CD4-positive, CD25-positive, alpha-beta regulatory T cell (primary cell): ENCODE data around the gene HYOU1. TPM values are rescaled to one million over a fixed set of nuclear protein-coding genes. Genes with fewer than 3 reads are reported as not detected.
"Not testable (repeated sequence)": the region's sequence is repeated elsewhere in the genome, so short reads cannot be mapped to it uniquely, and the experiment has no call there.

Experiments
- ATAC-seq, 2 donors: fragments of 150-1000 bp; cut with Tn5 transposase; one replicate each; pipeline ENCODE4 v1.10.0; 2021; ENCODE audit warnings: low read depth in 2 of 2, moderate number of reproducible peaks in 2 of 2, moderate library complexity in 1 of 2
- DNase-seq, 3 donors: peaks; one replicate each; pipeline versions ENCODE4 v3.0.0 to v3.0.0-alpha.2; 2012 to 2022; ENCODE audit warnings: mixed read lengths in 1 of 3
- H3K27ac ChIP-seq: one replicate; pipeline ENCODE4 v1.7.0; 2013; ENCODE audit warnings: mild to moderate bottlenecking, low read length; ENCODE audit not compliant: insufficient read depth, poor library complexity, severe bottlenecking
- H3K27me3 ChIP-seq: one replicate; pipeline ENCODE4 v1.7.0; 2013; ENCODE audit warnings: low read length; ENCODE audit not compliant: control insufficient read depth, insufficient read depth
- H3K36me3 ChIP-seq: one replicate; pipeline ENCODE4 v1.7.0; 2013; ENCODE audit warnings: mild to moderate bottlenecking, low read length, moderate library complexity; ENCODE audit not compliant: control insufficient read depth, insufficient read depth
- H3K4me1 ChIP-seq: 2 replicates; pipeline ENCODE4 v1.7.0; 2013; ENCODE audit warnings: mild to moderate bottlenecking, low read length; ENCODE audit not compliant: insufficient read depth, control insufficient read depth, poor library complexity, severe bottlenecking
- H3K4me3 ChIP-seq: one replicate; pipeline ENCODE4 v1.7.0; 2013; ENCODE audit warnings: low read depth, mild to moderate bottlenecking, low read length, moderate library complexity
- H3K9me3 ChIP-seq, 2 experiments: 1 replicate in 1 of 2; 2 replicates in 1 of 2; pipeline ENCODE4 v1.7.0; 2013; ENCODE audit warnings: low read length in 2 of 2, mild to moderate bottlenecking in 1 of 2, moderate library complexity in 1 of 2; ENCODE audit not compliant: control insufficient read depth in 2 of 2
- H3K27ac Mint-ChIP-seq, 3 donors: one replicate each; pipeline ENCODE4 v1.8.0; 2020 to 2022; ENCODE audit warnings: mild to moderate bottlenecking in 3 of 3, mixed read lengths in 3 of 3, moderate library complexity in 2 of 3
- H3K27me3 Mint-ChIP-seq: one replicate; pipeline ENCODE4 v1.8.0; 2022; ENCODE audit warnings: mild to moderate bottlenecking, mixed read lengths
- H3K36me3 Mint-ChIP-seq: one replicate; pipeline ENCODE4 v1.8.0; 2020; ENCODE audit warnings: mixed read lengths
- H3K4me1 Mint-ChIP-seq, 4 donors: one replicate each; pipeline ENCODE4 v1.8.0; 2020 to 2022; ENCODE audit warnings: mixed read lengths in 4 of 4, mild to moderate bottlenecking in 1 of 4
- H3K4me3 Mint-ChIP-seq, 4 donors: one replicate each; pipeline ENCODE4 v1.8.0; 2020 to 2022; ENCODE audit warnings: mild to moderate bottlenecking in 4 of 4, mixed read lengths in 4 of 4, moderate library complexity in 3 of 4
- H3K9me3 Mint-ChIP-seq, 7 donors: one replicate each; pipeline ENCODE4 v1.8.0; 2020 to 2022; ENCODE audit warnings: mixed read lengths in 7 of 7, mild to moderate bottlenecking in 3 of 7, moderate library complexity in 2 of 7
- polyA plus RNA-seq, 4 donors: library from polyadenylated mRNA; unstranded; fragments of 300-500 nt; fragmentation: Illumina TruSeq; gene quantifications; one replicate each; pipeline ENCODE4 v1.2.3, GENCODE V29; 2021
- total RNA-seq: library from RNA; stranded (reverse); gene quantifications from one replicate; pipeline ENCODE4 v1.2.3, GENCODE V29; 2022

Gene HYOU1
- total and polyA plus RNA-seq, 5 donors from 2014 or later: 13.4 to 108 (median 14.8) TPM

GRCh38 chr11:119023741-119024140 is 33.3 kb downstream of the HYOU1 start:
- Mint-ChIP-seq H3K4me3 (peak overlapping the region in 2 of 4 donors; percentile 12 to 53), H3K27me3 (no peaks in the 10 kb centered on the region), H3K36me3 (peaks cover 37% of the 10 kb centered on the region), H3K4me1 (peaks cover 20 to 59% (median 31%) of the 10 kb centered on the region in 4 donors), H3K9me3 (no peaks in the 10 kb centered on the region), H3K27ac (no peak overlapping the region)
- ATAC-seq: no peak
- H3K9me3 ChIP-seq: no peaks in the 10 kb centered on the region
- H3K27ac ChIP-seq: no peak overlapping the region
- no peaks in the 10 kb centered on the region for H3K27me3 ChIP-seq
- peaks cover 52% of the 10 kb centered on the region for H3K36me3 ChIP-seq
- no peak overlapping the region for H3K4me3 ChIP-seq
- no peak for DNase-seq
- peaks cover 26% of the 10 kb centered on the region for H3K4me1 ChIP-seq

GRCh38 chr11:119021631-119022030 is 35.4 kb downstream of the HYOU1 start:
- Histone ChIP-seq H3K9me3 (no peaks in the 10 kb centered on the region), H3K4me1 (peaks cover 38% of the 10 kb centered on the region), H3K27ac (no peak overlapping the region), H3K27me3 (no peaks in the 10 kb centered on the region), H3K4me3 (peak overlapping the region; percentile 26), H3K36me3 (peaks cover 53% of the 10 kb centered on the region)
- DNase-seq (no peak), ATAC-seq (no peak)
- Mint-ChIP-seq H3K4me3 (peak overlapping the region; percentile 27 to 100 (median 44)), H3K27me3 (peaks cover 4% of the 10 kb centered on the region), H3K27ac (peak overlapping the region in 2 of 3 donors; percentile 56 to 65), H3K4me1 (peaks cover 20 to 76% (median 43%) of the 10 kb centered on the region in 4 donors), H3K9me3 (peaks cover 0 to 1% (median 0%) of the 10 kb centered on the region in 7 donors), H3K36me3 (peaks cover 40% of the 10 kb centered on the region)

- H3K9me3 ChIP-seq: no peaks in the 10 kb centered on the region
- Mint-ChIP-seq H3K36me3 (peaks cover 41% of the 10 kb centered on the region), H3K27me3 (peaks cover 4% of the 10 kb centered on the region), H3K4me1 (peaks cover 20 to 87% (median 44%) of the 10 kb centered on the region in 4 donors), H3K9me3 (peaks cover 0 to 1% (median 0%) of the 10 kb centered on the region in 7 donors), H3K4me3 (peak overlapping the region; percentile 98 to 100 (median 100)), H3K27ac (peak overlapping the region; percentile 99 to 100 (median 100))
- DNase-seq (no peak), ATAC-seq (no peak)
- peak overlapping the region; percentile 94 for H3K27ac ChIP-seq
- H3K4me1 ChIP-seq: peaks cover 48% of the 10 kb centered on the region
- peak overlapping the region; percentile 75 for H3K4me3 ChIP-seq
- peaks cover 60% of the 10 kb centered on the region for H3K36me3 ChIP-seq
- no peaks in the 10 kb centered on the region for H3K27me3 ChIP-seq
Observed at GRCh38 chr11:119019996-119020395, 37.0 kb downstream of the HYOU1 start.

- H3K9me3 Mint-ChIP-seq: peaks cover 0 to 1% (median 0%) of the 10 kb centered on the region in 7 donors
- Histone ChIP-seq H3K36me3 (peaks cover 57% of the 10 kb centered on the region), H3K27ac (peak within 1 kb of the TSS; percentile 94), H3K4me3 (peak within 1 kb of the TSS; percentile 97), H3K4me1 (peaks cover 48% of the 10 kb centered on the region), H3K27me3 (no peaks in the 10 kb centered on the region), H3K9me3 (no peaks in the 10 kb centered on the region)
- peak within 1 kb of the TSS; percentile 98 to 100 (median 100) for H3K4me3 Mint-ChIP-seq
- peaks cover 12 to 74% (median 39%) of the 10 kb centered on the region in 4 donors for H3K4me1 Mint-ChIP-seq
- peaks cover 37% of the 10 kb centered on the region for H3K36me3 Mint-ChIP-seq
- ATAC-seq: peak; percentile 88 to 91
- DNase-seq: peak; percentile 94 to 98 (median 97)
- H3K27me3 Mint-ChIP-seq: peaks cover 4% of the 10 kb centered on the region
- peak within 1 kb of the TSS; percentile 99 to 100 (median 100) for H3K27ac Mint-ChIP-seq
Observed at GRCh38 chr11:119018074-119018938, 38.7 kb downstream of the HYOU1 start, which contains the start of the genes RPS25 and TRAPPC4. TSS of gene RPS25 (minus strand) at chr11:119018343. CDS start at chr11:119018284, 59 bp downstream. TSS of gene TRAPPC4 (plus strand) at chr11:119018766. CDS start at chr11:119018796, 30 bp downstream.

- DNase-seq: peak in 1 of 3 donors; percentile 28
- H3K4me1 Mint-ChIP-seq: peaks cover 11 to 69% (median 42%) of the 10 kb centered on the region in 4 donors
- not testable (repeated sequence) for H3K27me3 Mint-ChIP-seq, H3K27me3 ChIP-seq, H3K9me3 ChIP-seq, ATAC-seq, H3K9me3 Mint-ChIP-seq
- peak overlapping the region; percentile 99 to 100 (median 100) for H3K27ac Mint-ChIP-seq
- H3K27ac ChIP-seq: peak overlapping the region; percentile 94
- peaks cover 48% of the 10 kb centered on the region for H3K4me1 ChIP-seq
- peaks cover 41% of the 10 kb centered on the region for H3K36me3 Mint-ChIP-seq
- peak overlapping the region; percentile 98 to 100 (median 100) for H3K4me3 Mint-ChIP-seq
- peaks cover 57% of the 10 kb centered on the region for H3K36me3 ChIP-seq
- H3K4me3 ChIP-seq: peak overlapping the region; percentile 97
Observed at GRCh38 chr11:119017377-119017776, 39.6 kb downstream of the HYOU1 start.

- Mint-ChIP-seq H3K9me3 (peaks cover 0 to 1% (median 0%) of the 10 kb centered on the region in 7 donors), H3K4me3 (peak overlapping the region; percentile 98 to 100 (median 100)), H3K27me3 (peaks cover 4% of the 10 kb centered on the region), H3K36me3 (peaks cover 41% of the 10 kb centered on the region), H3K27ac (peak overlapping the region; percentile 60 to 100 (median 100)), H3K4me1 (peaks cover 9 to 62% (median 41%) of the 10 kb centered on the region in 4 donors)
- no peak for DNase-seq
- no peaks in the 10 kb centered on the region for H3K9me3 ChIP-seq
- no peak for ATAC-seq
- no peaks in the 10 kb centered on the region for H3K27me3 ChIP-seq
- peaks cover 45% of the 10 kb centered on the region for H3K4me1 ChIP-seq
- H3K27ac ChIP-seq: peak overlapping the region; percentile 94
- H3K36me3 ChIP-seq: peaks cover 59% of the 10 kb centered on the region
- H3K4me3 ChIP-seq: peak overlapping the region; percentile 97
Observed at GRCh38 chr11:119016216-119017009, 40.6 kb downstream of the HYOU1 start.

GRCh38 chr11:119015054-119015611 is 41.9 kb downstream of the HYOU1 start:
- Histone ChIP-seq H3K4me1 (peaks cover 34% of the 10 kb centered on the region), H3K27me3 (no peaks in the 10 kb centered on the region), H3K27ac (peak overlapping the region; percentile 29), H3K4me3 (no peak overlapping the region), H3K9me3 (no peaks in the 10 kb centered on the region), H3K36me3 (peaks cover 66% of the 10 kb centered on the region)
- peak overlapping the region in 2 of 4 donors; percentile 13 to 98 for H3K4me3 Mint-ChIP-seq
- H3K27ac Mint-ChIP-seq: no peak overlapping the region
- peaks cover 4% of the 10 kb centered on the region for H3K27me3 Mint-ChIP-seq
- peaks cover 6 to 53% (median 40%) of the 10 kb centered on the region in 4 donors for H3K4me1 Mint-ChIP-seq
- H3K9me3 Mint-ChIP-seq: peaks cover 0 to 1% (median 0%) of the 10 kb centered on the region in 7 donors
- no peak for DNase-seq
- no peak for ATAC-seq
- peaks cover 44% of the 10 kb centered on the region for H3K36me3 Mint-ChIP-seq
